ENCODE results near the gene ORAI3.
"Not testable (repeated sequence)": the region's sequence is repeated elsewhere in the genome, so short reads cannot be mapped to it uniquely, and the experiment has no call there.

ORAI3 gene

DNA sequence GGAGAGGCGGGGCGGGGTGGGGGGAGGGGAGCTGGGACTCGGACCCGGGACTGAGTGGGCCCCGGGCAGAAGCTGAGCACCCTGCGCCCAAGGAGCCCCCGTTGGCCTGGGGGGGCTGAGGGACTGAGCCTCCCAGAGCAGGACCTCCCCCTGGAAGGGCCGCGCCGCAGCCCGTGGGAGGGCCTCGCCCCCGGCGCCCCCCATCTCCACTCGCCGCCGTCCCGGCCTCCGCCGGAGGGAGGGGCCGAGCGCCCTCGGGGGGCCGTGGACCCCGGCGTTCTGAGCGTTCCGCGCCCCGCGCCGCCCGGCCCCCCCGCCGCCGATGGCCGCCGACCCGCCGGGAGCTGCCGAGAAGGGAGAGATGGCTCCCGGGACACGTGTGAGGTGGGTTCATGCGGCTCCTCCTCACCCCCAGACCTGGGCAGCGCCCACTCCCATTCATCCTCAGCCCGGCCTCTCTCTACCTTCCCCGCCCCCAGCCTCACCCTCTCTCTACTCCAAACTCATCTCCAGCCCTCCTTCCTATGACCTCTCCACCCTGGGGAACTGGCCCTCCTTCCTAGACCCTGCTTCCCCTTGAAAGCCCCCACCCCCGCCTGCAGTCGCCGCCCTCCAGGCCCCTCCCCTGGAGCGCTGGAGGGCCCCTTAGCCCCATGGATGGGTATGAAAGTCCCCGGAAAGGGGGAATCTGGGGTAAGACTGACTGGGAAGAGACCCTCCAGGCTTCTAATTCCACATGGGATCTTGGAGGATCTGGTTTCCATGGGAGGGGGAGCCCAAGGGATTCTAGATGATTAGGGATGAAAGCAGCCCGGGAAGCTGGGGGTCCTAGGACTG lies 24.6 kb upstream of the ORAI3 start:
- DNase-seq, result no peak

DNA sequence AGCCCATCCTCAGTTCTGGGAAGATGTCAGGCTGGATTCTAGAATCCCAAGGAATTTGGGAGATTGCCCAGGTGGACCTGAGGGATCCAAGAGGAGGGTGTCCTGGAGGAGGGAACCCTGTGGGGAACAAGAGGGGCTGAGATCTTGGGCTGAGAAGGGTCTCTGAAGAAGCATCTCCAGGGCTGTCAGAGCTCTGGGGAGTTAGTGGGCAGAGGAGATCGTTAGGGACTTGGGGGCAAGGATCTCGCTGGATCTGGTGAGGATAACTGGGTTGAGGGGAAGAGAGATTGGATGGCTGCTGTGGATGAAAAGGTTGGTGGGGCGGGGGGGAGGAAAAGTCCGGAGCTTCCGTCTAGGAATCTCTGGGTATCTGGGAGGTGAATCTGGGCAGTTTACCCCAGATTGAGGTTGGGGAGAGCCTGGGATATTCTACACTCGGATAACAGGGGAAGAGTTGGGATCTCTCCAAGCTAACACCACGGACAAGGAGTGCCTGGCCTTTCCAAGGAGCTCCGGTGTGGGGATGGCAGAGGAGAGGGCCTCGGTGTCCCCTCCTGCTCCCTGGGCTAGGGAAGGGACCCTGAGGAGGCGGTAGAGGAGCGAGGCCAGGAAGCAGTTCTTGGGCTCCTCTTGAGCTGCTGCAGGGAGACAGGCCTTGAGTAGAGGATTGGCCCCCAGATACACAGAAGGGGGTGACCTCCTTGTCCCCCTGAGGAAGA lies 23.8 kb upstream of the ORAI3 start:
- no peak for DNase-seq

DNA sequence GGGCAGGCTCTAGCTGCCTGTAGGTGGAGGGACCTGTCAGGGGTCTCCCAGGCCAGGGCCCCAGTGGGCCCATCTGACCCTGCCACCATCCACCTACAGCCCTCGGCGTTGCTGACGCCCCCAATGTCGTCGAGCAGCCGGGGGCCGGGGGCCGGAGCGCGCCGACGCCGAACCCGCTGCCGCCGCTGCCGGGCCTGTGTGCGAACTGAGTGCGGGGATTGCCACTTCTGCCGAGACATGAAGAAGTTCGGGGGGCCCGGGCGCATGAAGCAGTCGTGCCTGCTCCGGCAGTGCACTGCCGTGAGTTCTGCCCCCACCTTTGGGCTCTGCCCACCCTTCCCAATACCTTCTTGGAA lies 23.3 kb upstream of the ORAI3 start:
- no peak for DNase-seq

DNA sequence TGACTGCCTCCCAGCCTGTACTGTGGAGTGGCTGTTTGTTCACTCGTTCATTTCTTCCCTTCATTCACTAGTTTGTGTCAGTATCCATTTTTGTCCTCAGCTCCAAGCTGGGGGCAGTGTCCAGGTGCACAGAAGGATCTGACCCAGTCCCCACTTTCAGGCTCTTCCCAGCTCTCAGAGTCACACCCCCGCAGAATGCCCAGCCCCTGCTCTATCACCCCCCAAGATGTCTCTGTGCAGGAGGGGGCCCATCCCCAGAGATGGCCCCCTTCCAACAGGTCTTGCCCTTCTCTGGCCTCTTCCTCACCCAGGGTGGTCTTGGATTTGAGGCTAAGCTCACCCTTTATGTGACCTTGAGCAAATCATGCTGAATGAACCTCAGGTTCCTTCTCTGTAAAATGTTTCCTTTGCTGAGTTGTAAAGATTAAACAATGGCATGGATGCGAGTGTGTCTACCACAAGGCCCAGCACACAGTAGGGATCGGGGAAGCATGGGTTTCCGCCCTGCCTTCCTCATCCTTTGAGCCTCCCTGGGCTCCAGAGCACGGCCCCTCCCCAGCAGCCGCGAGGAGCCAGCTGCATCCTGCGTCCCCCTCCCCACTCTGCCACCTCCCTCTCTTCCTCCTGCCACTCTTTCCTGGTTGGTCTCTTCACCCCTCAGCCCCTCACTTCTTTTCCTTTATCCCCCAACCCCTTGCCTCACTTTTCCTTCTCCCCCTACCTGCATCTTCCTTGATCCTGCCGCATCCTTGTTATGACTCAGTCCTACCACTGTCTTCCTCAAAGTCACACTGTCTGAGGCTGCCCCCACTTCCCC lies 22.7 kb upstream of the ORAI3 start:
- no peak for DNase-seq

DNA sequence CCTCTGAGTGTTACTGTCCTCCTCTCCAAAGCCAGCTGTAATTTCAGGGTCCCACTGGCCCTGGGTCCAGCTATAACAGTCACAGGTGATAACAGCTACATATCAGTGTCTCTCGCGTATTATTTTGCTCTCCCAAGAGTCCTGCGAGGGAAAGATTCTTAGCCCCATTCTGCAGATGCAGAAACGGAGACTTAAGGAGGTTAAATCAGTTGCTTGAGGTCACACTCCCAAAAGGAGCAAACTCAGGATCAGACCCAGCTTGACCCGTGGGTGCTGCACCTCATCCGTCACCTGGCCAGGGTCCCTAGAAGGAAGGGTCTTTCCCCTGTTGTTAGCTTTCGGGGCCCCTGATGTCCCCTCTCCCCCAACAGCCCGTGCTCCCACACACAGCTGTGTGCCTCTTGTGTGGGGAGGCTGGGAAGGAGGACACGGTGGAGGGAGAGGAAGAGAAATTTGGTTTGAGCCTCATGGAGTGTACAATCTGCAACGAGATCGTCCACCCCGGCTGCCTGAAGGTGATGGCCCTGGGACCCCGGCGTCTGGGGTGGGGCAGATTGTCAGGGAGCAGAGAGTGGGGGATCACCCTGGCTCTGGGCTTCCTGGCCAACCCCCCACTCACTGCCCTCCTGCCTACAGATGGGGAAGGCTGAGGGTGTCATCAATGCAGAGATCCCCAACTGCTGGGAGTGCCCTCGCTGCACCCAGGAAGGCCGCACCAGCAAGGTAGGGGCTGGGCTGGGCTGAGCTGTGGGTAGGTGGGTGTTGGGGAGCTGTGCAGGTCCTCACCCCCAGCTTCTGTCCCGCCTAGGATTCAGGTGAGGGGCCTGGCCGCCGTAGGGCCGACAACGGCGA lies 21.7 kb upstream of the ORAI3 start:
- DNase-seq, result no peak

DNA sequence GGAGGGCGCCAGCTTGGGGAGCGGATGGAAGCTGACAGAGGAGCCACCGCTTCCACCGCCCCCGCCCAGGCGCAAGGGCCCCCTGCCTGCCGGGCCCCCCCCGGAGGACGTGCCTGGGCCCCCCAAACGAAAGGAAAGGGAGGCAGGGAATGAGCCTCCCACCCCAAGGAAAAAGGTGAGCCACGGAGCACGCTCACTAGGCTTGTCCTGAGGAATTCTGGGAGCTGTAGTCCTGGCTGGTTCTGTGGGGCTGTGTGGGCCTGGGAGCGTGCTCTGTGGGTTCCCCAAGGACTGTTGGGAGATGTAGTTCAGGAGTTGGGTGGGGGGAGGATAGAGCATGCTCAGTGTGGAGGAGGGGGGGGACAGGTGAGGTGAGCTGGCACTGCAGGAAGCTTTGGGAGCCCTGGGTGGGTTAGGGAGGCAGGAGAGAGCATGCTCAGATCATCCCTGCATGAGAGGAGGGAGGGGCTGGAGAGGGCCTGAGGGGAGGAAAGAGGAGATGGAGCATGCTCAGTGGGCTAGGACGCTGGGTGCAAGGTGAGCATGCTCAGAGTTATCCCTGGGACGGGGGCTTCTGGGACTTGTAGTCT lies 21.0 kb upstream of the ORAI3 start:
- DNase-seq, result no peak

DNA sequence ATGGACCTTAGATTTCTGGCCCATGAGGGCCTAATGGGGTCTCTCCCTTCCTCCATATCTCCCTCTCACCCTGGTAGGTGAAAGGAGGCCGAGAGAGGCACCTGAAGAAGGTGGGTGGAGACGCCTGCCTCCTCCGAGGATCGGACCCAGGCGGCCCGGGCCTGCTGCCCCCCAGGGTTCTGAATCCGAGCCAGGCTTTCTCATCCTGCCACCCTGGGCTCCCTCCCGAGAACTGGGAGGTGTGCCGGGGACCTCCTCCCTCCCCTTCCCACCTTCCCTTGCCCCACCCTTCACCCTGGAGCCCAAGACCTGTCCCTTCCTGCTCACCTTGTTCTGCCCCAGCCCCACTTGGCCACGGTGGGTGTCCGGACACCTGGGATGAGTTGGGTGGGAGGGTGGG lies 20.5 kb upstream of the ORAI3 start:
- no peak for DNase-seq

DNA sequence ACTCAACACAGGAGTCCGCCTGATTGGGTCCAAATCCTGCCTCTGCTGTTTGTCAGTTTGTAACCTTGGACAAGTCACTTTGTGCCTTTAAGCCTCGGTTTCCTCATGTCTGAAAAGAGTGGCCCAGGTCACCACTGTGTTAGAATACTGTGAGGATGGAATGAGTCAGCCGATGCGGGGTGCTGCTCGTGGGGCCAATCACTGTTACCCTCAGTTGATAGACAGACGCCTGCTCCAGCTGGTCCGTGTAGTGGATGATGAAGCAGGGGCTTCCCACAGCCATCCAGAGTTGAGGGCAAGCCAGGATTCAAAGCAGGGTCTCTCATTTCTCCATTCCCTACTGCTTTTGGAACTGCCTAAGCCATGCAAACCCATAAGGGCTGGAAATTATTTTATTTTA lies 19.7 kb upstream of the ORAI3 start:
- no peak for DNase-seq

DNA sequence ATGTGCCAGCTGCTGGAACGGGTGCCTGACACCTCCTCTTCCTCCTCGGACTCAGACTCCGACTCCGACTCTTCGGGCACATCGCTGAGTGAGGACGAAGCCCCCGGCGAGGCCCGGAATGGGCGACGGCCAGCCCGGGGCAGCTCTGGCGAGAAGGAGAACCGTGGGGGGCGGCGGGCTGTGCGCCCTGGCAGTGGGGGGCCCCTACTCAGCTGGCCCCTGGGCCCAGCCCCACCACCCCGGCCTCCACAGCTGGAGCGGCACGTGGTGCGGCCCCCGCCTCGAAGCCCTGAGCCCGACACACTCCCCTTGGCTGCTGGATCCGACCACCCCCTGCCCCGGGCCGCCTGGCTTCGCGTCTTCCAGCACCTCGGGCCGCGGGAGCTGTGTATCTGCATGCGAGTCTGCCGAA lies 18.7 kb upstream of the ORAI3 start:
- DNase-seq, result no peak

DNA sequence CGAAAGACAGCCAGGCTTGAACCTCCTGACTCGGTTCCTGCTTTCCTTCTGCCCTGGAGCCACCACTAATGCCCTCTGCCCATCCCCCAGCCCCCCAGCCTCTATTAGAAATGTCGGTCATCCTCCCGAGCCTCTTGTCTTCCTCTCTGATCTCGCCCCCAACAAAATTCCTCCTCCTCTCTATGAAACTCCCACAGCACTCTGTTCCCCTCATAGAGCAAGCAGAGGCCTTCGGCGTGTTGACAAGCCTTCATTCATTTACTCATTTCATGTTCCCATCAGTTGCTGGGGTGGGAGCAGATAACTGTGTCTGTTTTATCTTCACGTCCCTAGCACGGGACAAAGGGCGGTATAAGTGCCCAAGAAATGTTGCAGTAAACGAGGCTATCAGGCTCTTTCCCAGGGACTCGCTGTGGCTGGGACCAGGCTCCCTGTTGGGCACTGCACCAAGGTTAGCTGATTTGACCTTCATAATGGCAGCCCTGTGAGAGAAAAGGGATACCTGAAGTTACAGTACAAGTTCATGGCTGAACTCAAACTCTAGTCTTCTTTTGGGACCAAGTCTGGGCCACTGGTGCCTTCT lies 17.7 kb upstream of the ORAI3 start:
- DNase-seq, result no peak

DNA sequence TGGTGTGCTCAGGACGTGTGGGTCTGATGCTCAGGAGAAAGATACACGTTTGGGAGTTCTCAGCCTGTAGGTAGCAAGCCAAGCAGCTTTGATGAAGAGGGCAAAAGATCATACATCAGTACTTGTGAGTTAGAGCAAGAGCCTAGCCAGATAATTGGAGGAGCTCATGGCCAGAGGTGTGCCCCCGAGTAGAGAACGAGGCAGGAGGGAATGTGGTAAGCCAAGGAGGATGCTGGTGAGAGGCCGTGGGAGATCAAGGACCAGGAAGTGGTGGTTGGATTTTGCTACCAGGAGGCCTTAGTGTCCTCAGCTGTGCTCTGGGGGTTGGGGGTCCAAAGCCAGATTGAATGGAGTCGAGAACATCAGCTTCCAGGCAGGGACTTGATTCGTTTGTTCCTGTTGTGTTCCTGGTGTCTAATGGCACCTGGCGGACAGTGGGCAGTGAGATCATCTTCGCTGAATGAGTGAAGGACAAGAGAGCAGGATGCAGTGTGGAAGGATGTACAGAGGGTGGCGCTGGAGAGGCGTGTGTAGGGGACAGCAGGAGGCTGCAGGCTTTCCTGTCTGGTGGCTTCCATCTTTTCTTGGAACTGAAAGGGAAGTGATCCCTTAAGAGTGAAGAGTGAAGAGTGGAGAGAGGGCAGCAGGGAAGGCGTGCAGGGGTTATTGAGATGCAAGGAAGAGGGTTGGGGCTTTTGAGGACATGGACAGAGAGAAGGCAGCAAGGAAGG lies 13.9 kb upstream of the ORAI3 start:
- no peak for DNase-seq

DNA sequence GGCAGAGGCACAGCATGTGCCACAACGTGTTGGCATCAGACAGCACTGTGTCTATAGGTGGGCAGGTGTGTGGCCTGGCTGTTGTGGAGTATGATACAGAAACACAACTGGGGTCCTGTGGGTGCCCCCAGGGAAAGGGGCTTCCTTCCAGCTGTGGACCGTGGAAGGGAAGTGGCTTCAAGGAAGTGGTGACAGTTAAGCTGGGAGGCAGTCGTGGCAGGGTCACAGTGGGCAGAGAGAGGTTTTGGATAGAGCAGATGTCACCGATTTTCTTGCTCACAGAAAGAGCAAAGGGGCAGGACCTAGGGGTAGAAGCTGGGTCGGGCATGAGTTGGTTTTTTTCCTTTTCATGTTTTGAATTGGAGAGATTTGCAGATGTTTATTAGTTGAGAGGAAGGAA lies 11.2 kb upstream of the ORAI3 start:
- DNase-seq, result no peak

DNA sequence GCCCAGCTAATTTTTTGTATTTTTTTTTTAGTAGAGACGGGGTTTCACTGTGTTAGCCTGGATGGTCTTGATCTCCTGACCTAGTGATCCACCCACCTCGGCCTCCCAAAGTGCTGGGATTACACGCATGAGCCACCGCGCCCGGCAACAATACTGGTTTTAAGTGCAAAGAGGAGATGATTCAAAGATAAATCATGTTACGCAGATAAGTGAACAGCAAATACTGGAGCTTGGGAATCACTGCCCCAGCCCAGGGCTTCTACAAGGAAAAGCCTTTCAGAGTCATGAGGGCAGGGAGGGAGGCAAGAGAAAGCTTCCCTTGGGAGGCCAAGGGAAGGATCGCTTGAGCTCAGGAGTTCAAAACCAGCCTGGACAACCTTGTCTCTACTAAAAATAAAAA lies 9.3 kb upstream of the ORAI3 start:
- not testable (repeated sequence) for DNase-seq

DNA sequence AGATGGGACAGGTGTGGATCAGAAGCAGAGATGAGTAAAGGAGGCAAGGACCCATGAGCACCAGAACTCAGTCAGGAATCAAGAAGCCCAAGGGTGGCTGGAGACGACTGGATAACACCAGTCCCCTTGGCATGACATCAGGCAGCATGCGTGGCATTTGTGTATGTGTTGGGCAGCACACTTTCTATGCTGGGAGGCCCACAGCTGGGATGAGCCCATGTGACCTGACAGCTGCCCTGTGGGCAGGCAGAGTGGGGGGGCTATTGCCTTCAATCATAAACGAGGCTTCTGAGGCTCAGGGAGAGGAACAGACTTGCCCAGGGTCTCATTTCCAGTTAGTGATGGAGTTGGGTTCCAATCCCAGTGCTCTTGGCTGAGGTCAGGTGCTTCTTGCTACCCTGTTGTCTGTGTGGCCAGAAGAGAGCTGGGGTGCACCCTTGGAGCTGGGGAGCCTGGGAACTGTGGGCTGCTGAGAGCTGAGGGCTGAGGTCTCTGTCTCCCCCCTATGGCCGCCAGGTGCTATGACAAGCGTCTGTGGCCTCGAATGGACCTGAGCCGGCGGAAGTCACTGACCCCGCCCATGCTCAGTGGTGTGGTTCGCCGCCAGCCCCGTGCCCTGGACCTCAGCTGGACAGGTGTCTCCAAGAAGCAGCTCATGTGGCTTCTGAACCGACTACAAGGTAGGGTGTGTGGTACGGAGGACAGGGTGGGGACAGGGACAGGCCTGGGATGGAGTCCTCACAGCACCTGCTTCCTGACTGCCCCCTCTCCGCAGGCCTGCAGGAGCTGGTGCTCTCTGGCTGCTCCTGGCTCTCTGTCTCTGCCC lies 7.1 kb upstream of the ORAI3 start:
- DNase-seq, result peak; percentile 75

DNA sequence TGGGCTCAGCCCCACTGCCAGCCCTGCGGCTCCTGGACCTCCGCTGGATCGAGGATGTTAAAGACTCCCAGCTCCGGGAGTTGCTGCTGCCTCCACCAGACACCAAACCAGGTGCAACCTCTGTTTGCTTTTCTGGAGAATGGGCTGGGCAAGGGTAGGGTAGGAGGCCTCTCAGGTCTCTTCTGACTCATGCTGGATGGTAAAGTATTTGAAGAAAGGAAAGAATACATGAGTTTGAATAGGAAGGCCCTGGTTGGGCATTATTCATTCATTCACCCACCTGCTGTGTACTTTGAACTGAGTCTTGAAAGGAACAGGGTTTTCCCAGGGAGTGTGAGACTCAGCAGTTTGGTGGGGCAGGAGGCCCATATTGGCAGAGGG lies 6.5 kb upstream of the ORAI3 start:
- DNase-seq, result no peak

DNA sequence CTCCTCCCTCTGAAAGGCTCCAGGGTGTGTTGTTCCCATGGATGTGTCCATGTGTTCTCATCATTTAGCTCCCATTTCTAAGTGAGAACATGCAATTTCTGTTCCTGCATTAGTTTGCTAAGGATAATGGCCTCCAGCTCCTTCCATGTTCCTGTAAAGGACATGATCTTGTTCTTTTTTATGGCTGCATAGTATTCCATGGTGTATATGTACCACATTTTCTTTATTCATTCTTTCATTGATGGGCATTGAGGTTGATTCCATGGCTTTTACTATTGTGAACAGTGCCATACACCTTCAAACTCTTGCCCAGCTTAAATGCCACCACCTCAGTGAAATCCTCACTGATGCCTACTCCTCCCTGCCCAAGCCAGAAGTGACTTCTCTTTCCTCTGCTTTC lies 4.5 kb upstream of the ORAI3 start:
- no peak for DNase-seq

DNA sequence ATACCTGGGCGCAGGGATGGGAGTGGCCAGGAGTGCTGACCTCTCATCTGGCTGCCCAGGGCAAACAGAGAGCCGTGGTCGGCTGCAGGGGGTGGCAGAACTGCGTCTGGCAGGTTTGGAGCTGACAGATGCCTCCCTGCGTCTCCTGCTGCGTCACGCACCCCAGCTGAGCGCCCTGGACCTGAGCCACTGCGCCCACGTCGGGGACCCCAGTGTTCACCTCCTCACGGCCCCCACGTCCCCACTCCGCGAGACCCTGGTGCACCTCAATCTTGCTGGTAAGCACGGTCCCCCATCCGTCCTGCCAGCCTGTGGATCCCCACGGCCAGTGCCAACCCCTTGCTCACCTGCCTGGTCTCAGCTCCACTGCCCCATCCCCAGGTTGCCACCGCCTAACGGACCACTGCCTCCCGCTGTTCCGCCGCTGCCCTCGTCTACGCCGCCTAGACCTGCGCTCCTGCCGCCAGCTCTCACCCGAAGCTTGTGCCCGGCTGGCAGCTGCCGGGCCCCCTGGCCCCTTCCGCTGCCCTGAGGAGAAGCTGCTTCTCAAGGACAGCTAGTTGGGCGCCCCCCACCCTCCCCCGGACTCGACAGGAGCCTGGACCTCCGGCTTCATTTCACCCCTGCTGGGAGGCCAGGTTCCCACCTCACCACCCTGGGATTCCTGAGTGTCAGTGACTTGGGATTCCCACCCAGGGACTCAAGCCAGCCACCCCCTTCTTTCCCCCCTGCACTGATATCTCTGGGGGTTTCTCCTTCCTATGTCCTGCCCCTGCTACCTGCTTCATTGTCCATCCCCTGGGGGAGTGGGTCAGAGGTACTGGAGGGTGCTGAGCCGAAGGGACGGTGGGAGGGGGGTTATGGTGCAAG lies 2.0 kb upstream of the ORAI3 start:
- no peak for DNase-seq

DNA sequence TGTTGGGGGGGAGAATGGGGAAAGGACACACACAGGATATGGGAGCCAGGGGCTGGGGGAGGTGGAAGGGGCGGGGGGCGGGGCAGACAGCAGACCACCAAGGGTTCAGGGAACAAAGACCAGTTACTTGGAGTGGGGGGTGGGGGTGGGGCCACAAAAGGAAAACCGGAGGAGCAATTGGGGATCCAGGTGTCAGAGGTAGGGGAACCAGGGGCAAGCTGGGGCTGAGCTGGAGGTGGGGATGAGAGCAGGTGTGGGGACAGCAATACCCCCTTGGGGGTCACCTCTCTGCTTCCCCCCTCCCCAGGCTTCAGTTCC lies 1.4 kb upstream of the ORAI3 start:
- no peak for DNase-seq

DNA sequence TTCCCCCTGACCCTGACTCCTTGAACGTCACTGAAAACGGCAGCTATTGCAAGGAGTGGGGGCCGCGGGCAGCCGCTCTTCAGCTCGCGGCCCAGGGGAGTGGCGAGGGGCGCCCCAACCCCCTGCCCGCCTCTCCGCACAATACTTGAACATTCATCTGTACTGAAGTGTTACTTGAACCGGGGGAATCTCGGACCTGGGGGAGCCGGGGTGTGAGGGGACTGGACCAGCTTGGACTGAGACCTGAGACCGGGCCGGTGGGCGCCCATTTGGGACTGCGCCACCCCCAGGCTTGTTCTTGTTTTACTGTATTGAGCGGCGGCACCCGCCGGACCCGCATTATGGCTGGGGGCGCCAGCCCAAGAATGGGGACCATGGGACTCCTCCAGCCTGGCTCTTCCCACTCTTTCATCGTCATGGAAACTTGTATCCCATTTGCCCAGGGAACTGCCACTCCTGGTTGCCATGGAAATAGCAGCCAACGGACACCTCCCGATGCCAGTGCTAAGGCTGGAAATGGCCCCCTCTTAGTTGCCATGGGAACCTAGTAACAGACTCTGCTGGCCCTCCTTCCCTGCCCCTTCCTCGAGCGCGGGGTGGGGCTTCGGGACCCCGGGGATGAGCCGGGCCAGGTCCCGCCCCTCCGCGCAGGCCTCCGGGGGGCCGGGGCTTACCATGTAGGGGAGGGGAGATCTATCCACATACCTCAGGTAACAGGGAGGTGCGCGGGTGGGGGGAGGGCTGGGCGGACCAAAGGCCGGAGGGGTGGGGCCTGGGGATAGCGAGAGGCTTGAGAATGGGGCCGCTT lies 805 bp upstream of the ORAI3 start:
- DNase-seq, result no peak

Measured in activated CD4-positive, CD25-positive, alpha-beta regulatory T cell treated with anti-CD3 and anti-CD28 coated beads, Interleukin-2, amount 50 U/mL, for 72 hours (primary cell).